H1 (cell line): ENCODE data around the gene DCBLD2. TPM values are rescaled to one million over a fixed set of nuclear protein-coding genes. Genes with fewer than 3 reads are reported as not detected.

ENCODE experiments used
- BACH1 ChIP-seq: IDR thresholded peaks from 2 replicates; pipeline ENCODE4 v1.6.1; 2012; ENCODE audit warnings: low read length, improper control_type of control experiment
- EZH2 ChIP-seq: fragments of 200-600 bp; sonication (generic); IDR thresholded peaks from 2 replicates; pipeline ENCODE4 v1.7.1; 2012; ENCODE audit warnings: low read depth, mild to moderate bottlenecking, moderate library complexity, low read length, inconsistent platforms; ENCODE audit not compliant: severe bottlenecking
- KDM4A ChIP-seq: IDR thresholded peaks from one replicate; pipeline ENCODE4 v1.7.1; 2012; ENCODE audit warnings: low read depth, mild to moderate bottlenecking, moderate library complexity, low read length, inconsistent platforms; ENCODE audit not compliant: severe bottlenecking
- RAD21 ChIP-seq, 2 experiments: IDR thresholded peaks in 1 of 2; conservative IDR thresholded peaks in 1 of 2; 2 replicates each; pipeline ENCODE4 v1.6.1; 2011; ENCODE audit warnings: low read depth in 2 of 2, low read length in 2 of 2, improper control_type of control experiment in 1 of 2, inconsistent platforms in 1 of 2, mild to moderate bottlenecking in 1 of 2, moderate library complexity in 1 of 2
- SIRT6 ChIP-seq: IDR thresholded peaks from one replicate; pipeline ENCODE4 v1.7.1; 2012; ENCODE audit warnings: low read length, inconsistent platforms
- SP1 ChIP-seq: IDR thresholded peaks from 2 replicates; pipeline ENCODE4 v1.6.1; 2011; ENCODE audit warnings: low read depth, low read length
- polyA plus RNA-seq, 7 experiments: library from polyadenylated mRNA; depleted of rRNA in 3 of 7; stranded (reverse) in 5 of 7; unstranded in 2 of 7; fragments of >200 nt in 5 of 7; fragments of 200-250 nt in 2 of 7; gene quantifications; 1 replicate in 5 of 7; 2 replicates in 1 of 7; 4 replicates in 1 of 7; pipeline versions ENCODE4 v1.2.1 to v1.2.3, GENCODE V29; 2011 to 2013; ENCODE audit warnings: missing spikeins in 2 of 7, mixed read lengths in 2 of 7
- small RNA-seq: library from polyadenylated mRNA; stranded (forward); fragments of <200 nt; extraction: miRNeasy Mini kit (QIAGEN cat#:217004); gene quantifications from one replicate; pipeline ENCODE3, GENCODE V24; 2013; ENCODE audit not compliant: insufficient read depth
- total RNA-seq: library from RNA; stranded (reverse); fragmentation: NEBNext Ultra II Directional; extraction: Animal tissue kit (Norgen Biotek cat#: 25700); gene quantifications from 2 replicates; pipeline ENCODE4 v1.2.1, GENCODE V29; 2021
- TF ChIP-seq, protein P1 (sequence below): IDR thresholded peaks from 2 replicates; pipeline ENCODE4 v1.6.1; 2011; ENCODE audit warnings: low read depth, mild to moderate bottlenecking, low read length; ENCODE audit not compliant: insufficient read depth

DCBLD2 gene
- total and polyA plus RNA-seq, 2 of the 8 experiments (the other 6 are each of a cell fraction or from before 2014, with no cell fraction given), result 19.6 to 63.8 TPM

DNA sequence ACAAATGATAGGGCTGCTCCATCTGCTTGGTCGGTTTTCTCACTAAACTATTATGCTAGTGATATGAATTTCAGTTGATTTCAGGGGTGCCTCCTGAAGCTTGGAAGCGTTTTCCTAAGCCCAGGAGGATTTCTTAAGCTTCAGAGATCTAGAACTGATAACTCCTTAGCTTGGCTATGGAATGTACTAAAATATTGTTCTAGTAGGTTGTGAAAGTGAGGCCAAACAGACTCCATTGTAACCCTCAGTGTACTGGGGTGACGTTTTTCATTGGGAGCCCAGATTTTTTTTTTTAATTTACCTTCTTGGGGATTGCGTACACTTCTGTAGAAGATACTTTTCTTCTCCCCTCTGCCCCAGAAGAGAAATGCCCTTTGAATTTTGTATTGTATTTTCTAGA, 155.4 kb downstream of the DCBLD2 start (continued):
- TF ChIP-seq SIRT6 (no peak), EZH2 (no peak), KDM4A (no peak), RAD21 (IDR thresholded peaks at IDR 0.05 in 1 of 2, conservative IDR thresholded peaks at IDR 0.05 in 1 of 2; ENCODE audit: low read depth in 2 of 2, low read length in 2 of 2) (no peak), BACH1 (no peak), SP1 (no peak)
- TF ChIP-seq, protein P1, sequence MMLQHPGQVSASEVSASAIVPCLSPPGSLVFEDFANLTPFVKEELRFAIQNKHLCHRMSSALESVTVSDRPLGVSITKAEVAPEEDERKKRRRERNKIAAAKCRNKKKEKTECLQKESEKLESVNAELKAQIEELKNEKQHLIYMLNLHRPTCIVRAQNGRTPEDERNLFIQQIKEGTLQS, result no peak

Small RNA genes within 50 kb of the gene (small RNA-seq; reads per million reads assigned to genes)
- not detected for gene RNU6-1263P
- gene RNU6-26P, result not detected

Other genes with a start within 250 kb of the DCBLD2 start
- 6.1 and 7.6 TPM in 2 replicates for gene ST3GAL6, start 138.4 kb downstream of the DCBLD2 start, total RNA-seq
- 2.6 and 3.3 TPM in 2 replicates for gene ST3GAL6, start 138.4 kb downstream of the DCBLD2 start, polyA plus RNA-seq (2011; rRNA removed)